HepG2 (cell line): ENCODE measurements around the gene USB1. TPM values are rescaled to one million over a fixed set of nuclear protein-coding genes. Genes with fewer than 3 reads are reported as not detected.

ENCODE experiments used
- ATAC-seq: fragments of 200-7000 bp; cut with Tn5 transposase; 3 replicates; pipeline ENCODE4 v1.9.1; 2020; ENCODE audit warnings: mild to moderate bottlenecking, moderate library complexity
- BruUV-seq: library from RNA; stranded (reverse); fragments of 400-500 nt; replicated peaks from 2 replicates; lab custom pipeline; 2021; lab: Mats Ljungman, UMichigan
- CTCF ChIA-PET: fragments of 300-600 bp; formaldehyde crosslinking; extraction: SDS; loops from one replicate; lab custom pipeline; 2021; ENCODE audit warnings: low total read pairs, inconsistent platforms, low intra/inter-chr PET ratio; lab: Yijun Ruan, JAX
- POLR2A ChIA-PET: fragments of 350-600 bp; sonication (Branson Sonifier 250); formaldehyde crosslinking; loops from one replicate; lab custom pipeline; 2020; ENCODE audit warnings: antibody characterized with exemption, inconsistent platforms; lab: Yijun Ruan, JAX
- DNase-seq: peaks from one replicate; pipeline ENCODE4 v3.0.0-alpha.2; 2015; ENCODE audit warnings: low spot score
- FAIRE-seq: peaks from 3 replicates; lab custom pipeline; 2011; peaks lifted over from hg19 to GRCh38; lab: Jason Lieb, UNC
- H2AFZ ChIP-seq: one replicate; pipeline ENCODE4 v1.6.1; 2011; ENCODE audit warnings: low read length, inconsistent platforms
- H3K27ac ChIP-seq: fragments of 300-600 bp; 3 replicates; pipeline ENCODE4 v1.8.0; 2011; ENCODE audit warnings: mixed run types, mild to moderate bottlenecking, mixed read lengths, low read length, inconsistent platforms; ENCODE audit not compliant: insufficient read depth; ENCODE audit errors: extremely low read length
- H3K27me3 ChIP-seq, 2 experiments: fragments of 200-600 bp in 1 of 2; 2 replicates in 1 of 2; 3 replicates in 1 of 2; pipeline versions ENCODE4 v1.6.0 to v1.8.0; 2011; ENCODE audit warnings: low read length in 2 of 2, mild to moderate bottlenecking in 2 of 2, moderate library complexity in 2 of 2, inconsistent platforms in 1 of 2; ENCODE audit not compliant: insufficient read depth in 2 of 2, control insufficient read depth in 1 of 2
- H3K36me3 ChIP-seq, 2 experiments: fragments of 200-600 bp in 1 of 2; replicated peaks in 1 of 2; 2 replicates in 1 of 2; 3 replicates in 1 of 2; pipeline versions ENCODE4 v1.5.1 to v1.8.0; 2011; ENCODE audit warnings: low read length in 2 of 2, inconsistent platforms in 1 of 2; ENCODE audit not compliant: insufficient read depth in 2 of 2, control insufficient read depth in 1 of 2
- H3K4me1 ChIP-seq: 2 replicates; pipeline ENCODE4 v1.5.1; 2012; ENCODE audit warnings: low read length, inconsistent platforms; ENCODE audit not compliant: insufficient read depth
- H3K4me2 ChIP-seq: 2 replicates; pipeline ENCODE4 v1.6.0; 2011; ENCODE audit warnings: low read depth, low read length, inconsistent platforms
- H3K4me3 ChIP-seq, 3 experiments: fragments of 200-600 bp in 1 of 3; sonication (generic), shearing (Covaris generic) in 1 of 3; replicated peaks in 1 of 3; 2 replicates each; pipeline ENCODE4 v1.5.1; 2011 to 2016; ENCODE audit warnings: low read length in 3 of 3, inconsistent platforms in 2 of 3, low read depth in 2 of 3, mild to moderate bottlenecking in 2 of 3, control low read depth in 1 of 3, mixed read lengths in 1 of 3; ENCODE audit not compliant: insufficient read depth in 1 of 3
- H3K79me2 ChIP-seq: one replicate; pipeline ENCODE4 v1.6.1; 2011; ENCODE audit warnings: low read length, inconsistent platforms; ENCODE audit not compliant: insufficient read depth
- H3K9ac ChIP-seq: 2 replicates; pipeline ENCODE4 v1.6.0; 2011; ENCODE audit warnings: mild to moderate bottlenecking, low read depth, low read length, inconsistent platforms; ENCODE audit not compliant: insufficient read depth
- H3K9me3 ChIP-seq: 2 replicates; pipeline ENCODE4 v1.5.1; 2012; ENCODE audit warnings: mild to moderate bottlenecking, low read length
- H4K20me1 ChIP-seq: 2 replicates; pipeline ENCODE4 v1.6.0; 2011; ENCODE audit warnings: inconsistent platforms, mild to moderate bottlenecking, low read length, moderate library complexity; ENCODE audit not compliant: insufficient read depth
- AHDC1 ChIP-seq: sonication (generic); formaldehyde crosslinking; IDR thresholded peaks from 2 replicates; pipeline ENCODE4 v1.5.1; 2020; ENCODE audit warnings: mild to moderate bottlenecking, missing genetic modification reagents, borderline replicate concordance
- ARNT ChIP-seq: fragments of 450-650 bp; IDR thresholded peaks from 2 replicates; pipeline ENCODE4 v1.6.1; 2017
- HNRNPK ChIP-seq: fragments of 200-400 bp; formaldehyde crosslinking; IDR thresholded peaks from 2 replicates; pipeline ENCODE4 v1.6.1; 2018; ENCODE audit warnings: low read length, low read depth, moderate library complexity, mild to moderate bottlenecking; ENCODE audit not compliant: poor library complexity, severe bottlenecking
- MXD3 ChIP-seq: IDR thresholded peaks from 2 replicates; pipeline ENCODE4 v1.6.1; 2016; ENCODE audit warnings: mild to moderate bottlenecking, missing biosample characterization, missing genetic modification reagents
- RARA ChIP-seq: IDR thresholded peaks from 2 replicates; pipeline ENCODE4 v1.6.1; 2016; ENCODE audit warnings: missing genetic modification reagents, missing compliant biosample characterization
- RXRA ChIP-seq: sonication (generic); formaldehyde crosslinking; IDR thresholded peaks from 2 replicates; pipeline ENCODE4 v1.5.1; 2020; ENCODE audit warnings: missing genetic modification reagents
- ZMYM2 ChIP-seq: sonication (generic); formaldehyde crosslinking; IDR thresholded peaks from 2 replicates; pipeline ENCODE4 v1.8.0; 2022; ENCODE audit warnings: mild to moderate bottlenecking, missing genetic modification reagents
- ZNF329 ChIP-seq: sonication (generic); formaldehyde crosslinking; IDR thresholded peaks from 2 replicates; pipeline ENCODE4 v1.9.0; 2021; ENCODE audit warnings: low read depth, mild to moderate bottlenecking, missing genetic modification reagents
- ZNF788 ChIP-seq: sonication (generic); formaldehyde crosslinking; IDR thresholded peaks from 2 replicates; pipeline ENCODE4 v1.5.0; 2020; ENCODE audit warnings: mild to moderate bottlenecking, missing genetic modification reagents, borderline replicate concordance
- WGBS: methylation state at CpG from one replicate; pipeline ENCODE4 v1.1.6; 2017; ENCODE audit warnings: low lambda C conversion rate; 5-methylcytosine and 5-hydroxymethylcytosine counted together
- in situ Hi-C: cut with HindIII; loops from 2 replicates; pipeline ENCODE4 v1.10.0; 2017; ENCODE audit warnings: low pct_unique_long_range_greater_than_20kb; ENCODE audit not compliant: extremely low pct_ligation_motif_present
- intact Hi-C: fragments of 100-400 bp; cut with micrococcal nuclease; formaldehyde crosslinking; loops from one replicate; pipeline ENCODE4 v1.10.0; 2022; ENCODE audit not compliant: unreplicated experiment
- polyA plus RNA-seq, 8 experiments: library from polyadenylated mRNA; depleted of rRNA in 3 of 8; stranded (reverse) in 7 of 8; unstranded in 1 of 8; fragments of >200 nt; fragmentation: Illumina TruSeq in 4 of 8; extraction: Trizol in 4 of 8; gene quantifications; 2 replicates each; pipeline versions ENCODE4 v1.2.1 to v1.2.3, GENCODE V29; 2011 to 2016; ENCODE audit warnings: low read depth in 4 of 8, missing spikeins in 1 of 8, mixed read lengths in 1 of 8; ENCODE audit not compliant: insufficient read depth in 1 of 8
- total RNA-seq, 5 experiments: library from RNA; depleted of rRNA; stranded (reverse); fragments of >200 nt; fragmentation: Illumina TruSeq; extraction: Trizol; gene quantifications; 2 replicates each; pipeline ENCODE4 v1.2.3, GENCODE V29; 2016; ENCODE audit warnings: low read depth in 1 of 5

USB1 gene
- total and polyA plus RNA-seq, 2 of the 13 experiments (the other 11 are each of a cell fraction or from before 2014, with no cell fraction given) = 16.7 to 65.4 TPM

GRCh38 chr16:57966204-57966771 is 34.9 kb upstream of the USB1 start (continued):
- no peak for TF ChIP-seq ZNF329
- TF ChIP-seq RXRA = no peak
- TF ChIP-seq AHDC1 (CRISPR knock-in tag) = no peak
- TF ChIP-seq ZMYM2 = no peak

- Histone ChIP-seq H3K36me3 (no peaks in the 10 kb centered on the region), H3K4me2 (no peak overlapping the region), H3K4me1 (no peaks in the 10 kb centered on the region), H4K20me1 (no peaks in the 10 kb centered on the region), H3K9ac (no peak overlapping the region), H3K9me3 (no peaks in the 10 kb centered on the region), H3K27ac (no peak overlapping the region), H3K27me3 (peaks cover 8 to 34% of the 10 kb centered on the region in 2 experiments; a peak in 4 of 5 replicates), H3K79me2 (no peaks in the 10 kb centered on the region), H2AFZ (no peak overlapping the region), H3K4me3 (no peak overlapping the region)
- DNase-seq (no peak), FAIRE-seq (no peak), ATAC-seq (no peak)
- ChIA-PET POLR2A (no interaction called here), CTCF (no interaction called here)
- no TSS peak for BruUV-seq
- in situ Hi-C loops (no loop called here), intact Hi-C loops (no loop called here)
- WGBS = 46% methylated on average over 9 of the region's 9 CpGs
- no peak for TF ChIP-seq ARNT
- no peak for TF ChIP-seq ZNF788 (CRISPR knock-in tag)
- TF ChIP-seq RARA (CRISPR knock-in tag) = no peak
- TF ChIP-seq HNRNPK = no peak
- no peak for TF ChIP-seq MXD3 (CRISPR knock-in tag)
These were observed 34.2 kb upstream of the USB1 start for GRCh38 chr16:57966986-57967385.
